ENCODE results near the gene TNNT2. TPM values are rescaled to one million over a fixed set of nuclear protein-coding genes. Genes with fewer than 3 reads are reported as not detected.
A peak's percentile ranks its signal among the peaks of the same experiment; 100 is the strongest.

Gene TNNT2
- total RNA-seq, 1 donor from 2014 or later, result 9,445 TPM

GRCh38 chr1:201329286-201329685, 48.2 kb downstream of the TNNT2 start:
- DNase-seq (ENCODE audit: missing footprints) (no peak), ATAC-seq (peak; percentile 57)
- intact Hi-C loops (cut with DNase I), result no loop called here

GRCh38 chr1:201328576-201328975, 48.9 kb downstream of the TNNT2 start:
- DNase-seq (ENCODE audit: missing footprints), result no peak
- intact Hi-C loops (cut with DNase I), result no loop called here
- no peak for ATAC-seq

GRCh38 chr1:201327687-201328240, 49.7 kb downstream of the TNNT2 start:
- DNase-seq (ENCODE audit: missing footprints) (no peak), ATAC-seq (no peak)
- intact Hi-C loops (cut with DNase I), result no loop called here

GRCh38 chr1:201326710-201327109, 50.8 kb downstream of the TNNT2 start:
- DNase-seq (ENCODE audit: missing footprints) (no peak), ATAC-seq (no peak)

GRCh38 chr1:201325678-201326060, 51.8 kb downstream of the TNNT2 start:
- DNase-seq (ENCODE audit: missing footprints), result no peak
- intact Hi-C loops (cut with DNase I), result no loop called here

More at GRCh38 chr1:201326710-201327109, 50.8 kb downstream of the TNNT2 start:
- intact Hi-C loops (cut with DNase I), result no loop called here

GRCh38 chr1:201324821-201325677, 52.4 kb downstream of the TNNT2 start:
- DNase-seq (ENCODE audit: missing footprints) (no peak), ATAC-seq (no peak)
- intact Hi-C loops (cut with DNase I), result no loop called here

More at GRCh38 chr1:201325678-201326060, 51.8 kb downstream of the TNNT2 start:
- ATAC-seq, result no peak

- no peak for ATAC-seq
- DNase-seq (ENCODE audit: missing footprints), result no peak
- intact Hi-C loops (cut with DNase I), result no loop called here
Measured at GRCh38 chr1:201324306-201324705, 53.2 kb downstream of the TNNT2 start.

GRCh38 chr1:201322653-201323510, 54.6 kb downstream of the TNNT2 start:
- DNase-seq (ENCODE audit: missing footprints), result no peak
- intact Hi-C loops (cut with DNase I), result no loop called here
- no peak for ATAC-seq

GRCh38 chr1:201321826-201322390, 55.6 kb downstream of the TNNT2 start:
- intact Hi-C loops (cut with DNase I), result no loop called here
- ATAC-seq, result no peak
- no peak for DNase-seq (ENCODE audit: missing footprints)

GRCh38 chr1:201320168-201320788, 57.2 kb downstream of the TNNT2 start:
- DNase-seq (ENCODE audit: missing footprints) (peak; percentile 61), ATAC-seq (no peak)
- intact Hi-C loops (cut with DNase I), result no loop called here

- ATAC-seq (no peak), DNase-seq (ENCODE audit: missing footprints) (peak; percentile 11)
- intact Hi-C loops (cut with DNase I), result no loop called here
Measured at GRCh38 chr1:201319631-201320030, 57.8 kb downstream of the TNNT2 start.

- intact Hi-C loops (cut with DNase I), result no loop called here
- ATAC-seq, result no peak
- peak; percentile 32 for DNase-seq (ENCODE audit: missing footprints)
Measured at GRCh38 chr1:201318504-201319340, 58.8 kb downstream of the TNNT2 start.

- ATAC-seq, result no peak
- DNase-seq (ENCODE audit: missing footprints), result peak; percentile 35
- intact Hi-C loops (cut with DNase I), result no loop called here
Measured at GRCh38 chr1:201317551-201317950, 59.9 kb downstream of the TNNT2 start.

GRCh38 chr1:201316556-201316955, 60.9 kb downstream of the TNNT2 start:
- intact Hi-C loops (cut with DNase I), result no loop called here
- ATAC-seq, result no peak
- DNase-seq (ENCODE audit: missing footprints), result peak; percentile 45

GRCh38 chr1:201313086-201313485, 64.4 kb downstream of the TNNT2 start:
- ATAC-seq, result no peak

GRCh38 chr1:201312298-201312697, 65.2 kb downstream of the TNNT2 start:
- no peak for ATAC-seq

More at GRCh38 chr1:201313086-201313485, 64.4 kb downstream of the TNNT2 start:
- DNase-seq (ENCODE audit: missing footprints), result no peak
- intact Hi-C loops (cut with DNase I), result no loop called here

GRCh38 chr1:201311356-201312011, 66.0 kb downstream of the TNNT2 start:
- intact Hi-C loops (cut with DNase I), result no loop called here
- ATAC-seq (no peak), DNase-seq (ENCODE audit: missing footprints) (no peak)

More at GRCh38 chr1:201312298-201312697, 65.2 kb downstream of the TNNT2 start:
- intact Hi-C loops (cut with DNase I), result no loop called here
- DNase-seq (ENCODE audit: missing footprints), result no peak

Data from Right ventricle myocardium inferior (tissue), 1 donor.